Effector CD8-positive, alpha-beta T cell (primary cell): ENCODE measurements around the gene MYH7.
"Not testable (repeated sequence)": the region's sequence is repeated elsewhere in the genome, so short reads cannot be mapped to it uniquely, and the experiment has no call there.

Experiments
- DNase-seq: peaks from one replicate; lab custom pipeline; 2025; lab: John Stamatoyannopoulos, UW

The MYH7 gene

GRCh38 chr14:23430016-23430722 is 5.3 kb downstream of the MYH7 start:
- DNase-seq, result no peak

DNA sequence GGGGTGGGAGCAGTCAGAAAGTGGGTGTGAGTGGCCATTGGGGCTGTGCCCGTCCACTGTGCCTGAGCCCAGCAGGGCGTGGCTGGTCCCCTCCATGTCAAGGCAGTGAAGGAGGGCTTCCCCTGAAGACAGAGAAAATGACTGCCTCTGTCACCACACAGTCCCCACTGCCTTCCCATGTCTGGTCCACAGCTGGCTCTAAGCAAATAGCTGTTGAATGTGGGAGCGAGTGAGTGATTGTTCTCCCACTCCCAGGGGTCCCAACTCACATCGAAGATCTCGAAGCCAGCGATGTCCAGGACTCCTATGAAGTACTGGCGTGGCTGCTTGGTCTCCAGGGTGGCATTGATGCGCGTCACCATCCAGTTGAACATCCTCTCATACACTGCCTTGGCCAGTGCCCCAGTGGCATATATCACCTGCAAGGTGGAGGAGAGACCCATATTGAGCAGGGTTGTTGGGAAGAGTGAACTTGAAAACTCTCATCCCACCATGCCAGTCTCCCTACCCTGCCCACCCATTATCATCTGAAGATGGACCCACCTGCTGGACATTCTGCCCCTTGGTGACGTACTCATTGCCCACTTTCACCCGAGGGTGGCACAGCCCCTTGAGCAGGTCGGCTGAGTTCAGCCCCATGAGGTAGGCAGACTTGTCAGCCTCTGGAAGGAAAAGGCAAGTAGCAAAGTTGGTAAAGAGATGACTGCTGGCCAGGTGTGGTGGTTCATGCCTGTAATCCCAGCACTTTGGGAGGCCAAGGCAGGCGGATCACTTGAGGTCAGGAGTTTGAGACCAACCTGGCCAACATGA is 6.6 kb downstream of the MYH7 start:
- DNase-seq, result no peak

- not testable (repeated sequence) for DNase-seq
These were observed 9.7 kb downstream of the MYH7 start for GRCh38 chr14:23425798-23426197.

GRCh38 chr14:23425169-23425568 is 10.3 kb downstream of the MYH7 start:
- DNase-seq, result no peak

GRCh38 chr14:23423657-23424056 is 11.8 kb downstream of the MYH7 start:
- DNase-seq, result no peak

DNA sequence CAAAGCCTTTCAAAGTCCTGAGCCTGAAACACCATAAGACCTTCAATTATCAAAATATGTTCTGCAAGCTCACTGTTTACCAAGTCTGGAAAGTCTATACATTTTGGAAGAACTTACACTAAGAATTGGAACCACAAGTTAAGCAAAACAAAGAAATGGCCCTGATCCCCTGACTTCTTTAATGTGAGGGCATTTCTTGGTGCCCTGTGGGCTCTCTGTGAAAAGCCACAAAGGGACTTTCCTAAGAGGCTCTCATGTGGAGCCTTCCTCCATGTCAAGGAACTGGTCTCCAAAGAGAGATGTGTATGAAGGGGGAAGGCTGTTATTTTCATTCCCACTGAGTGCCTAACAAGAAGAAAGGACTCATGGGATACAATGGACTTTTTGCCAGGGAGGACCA is 13.9 kb downstream of the MYH7 start:
- DNase-seq, result no peak

GRCh38 chr14:23419646-23420045 is 15.8 kb downstream of the MYH7 start:
- DNase-seq, result not testable (repeated sequence)

DNA sequence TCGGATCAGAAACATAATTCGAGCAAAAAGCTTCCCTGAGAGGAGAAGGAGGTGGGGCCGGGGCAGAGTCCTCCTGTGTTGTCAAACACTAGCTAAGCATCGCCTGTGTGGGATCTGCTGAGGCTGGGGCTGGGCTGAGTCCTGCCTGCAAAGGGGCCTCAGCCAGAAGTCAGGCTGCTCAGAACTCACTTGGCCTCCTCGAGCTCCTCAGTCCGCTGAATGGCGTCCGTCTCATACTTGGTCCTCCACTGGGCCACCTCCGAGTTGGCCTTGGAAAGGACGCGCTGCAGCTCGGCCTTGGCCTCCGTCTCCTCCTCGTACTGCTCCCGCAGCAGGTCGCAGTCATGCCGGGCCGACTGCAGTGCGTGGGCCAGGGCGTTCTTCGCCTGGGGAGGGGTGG is 17.4 kb downstream of the MYH7 start:
- no peak for DNase-seq

GRCh38 chr14:23417269-23417668 is 18.2 kb downstream of the MYH7 start:
- not testable (repeated sequence) for DNase-seq

GRCh38 chr14:23416801-23417200 is 18.7 kb downstream of the MYH7 start:
- no peak for DNase-seq

- no peak for DNase-seq
These were observed 19.4 kb downstream of the MYH7 start for GRCh38 chr14:23415821-23416778.

GRCh38 chr14:23414906-23415820 is 20.3 kb downstream of the MYH7 start:
- no peak for DNase-seq

DNA sequence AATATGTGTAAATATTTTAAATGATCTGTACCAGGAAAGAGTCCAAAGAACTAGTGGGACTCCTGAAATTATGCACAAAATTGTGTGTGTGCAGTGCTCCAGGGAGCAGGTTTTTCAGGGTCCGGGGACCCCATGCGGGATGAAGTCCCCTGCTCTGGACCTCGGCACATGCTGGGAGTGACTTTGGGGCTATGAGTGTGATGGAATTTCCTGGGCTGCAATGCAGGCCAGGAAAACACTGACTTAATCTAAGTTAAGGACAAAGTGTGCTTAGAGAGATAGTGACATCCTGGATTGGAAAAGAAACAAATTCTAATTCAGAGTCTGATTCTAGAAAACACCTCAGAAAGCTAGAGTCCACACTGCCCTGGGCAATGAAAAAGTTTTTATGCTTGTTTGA is 21.2 kb downstream of the MYH7 start:
- no peak for DNase-seq

GRCh38 chr14:23413681-23414080 is 21.8 kb downstream of the MYH7 start:
- no peak for DNase-seq

GRCh38 chr14:23411563-23412525 is 23.6 kb downstream of the MYH7 start:
- DNase-seq, result no peak

GRCh38 chr14:23409966-23410635 is 25.4 kb downstream of the MYH7 start:
- no peak for DNase-seq

DNA sequence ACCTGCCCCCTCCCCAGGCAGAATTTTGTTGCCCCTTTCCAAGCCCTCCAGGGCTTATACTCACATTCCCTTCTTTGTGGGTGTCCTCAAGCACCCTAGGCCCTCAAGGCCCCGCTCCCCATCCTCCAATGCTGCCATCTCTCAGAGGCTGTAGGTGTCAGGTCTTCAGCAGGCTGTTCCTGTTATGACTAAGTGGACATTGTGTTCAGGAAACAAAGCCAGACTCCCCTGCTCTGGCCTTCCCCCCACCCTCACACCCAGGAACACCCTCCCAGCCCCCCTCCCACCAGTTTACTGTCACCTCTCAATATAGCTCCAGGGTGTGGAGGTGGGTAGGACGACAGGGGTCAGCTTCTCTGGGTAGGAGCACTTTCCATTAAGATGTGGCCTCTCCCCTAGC is 26.0 kb downstream of the MYH7 start:
- no peak for DNase-seq

- no peak for DNase-seq
These were observed 27.2 kb downstream of the MYH7 start for GRCh38 chr14:23408307-23408630.

GRCh38 chr14:23407516-23408306 is 27.7 kb downstream of the MYH7 start, which contains the start of gene MYH6:
Gene MYH6, minus strand, starts transcription at chr14:23408273. Its CDS starts 1,050 bp downstream, at chr14:23407223.
- no peak for DNase-seq
